K562 (cell line): ENCODE results near the gene USP44. TPM values are rescaled to one million over a fixed set of nuclear protein-coding genes. Genes with fewer than 3 reads are reported as not detected.

ENCODE experiments used
- ATAC-seq: fragments of 200-7000 bp; cut with Tn5 transposase; 3 replicates; pipeline ENCODE4 v1.9.1; 2020; ENCODE audit warnings: moderate library complexity
- BruUV-seq: library from RNA; stranded (reverse); fragments of 400-500 nt; replicated peaks from 2 replicates; lab custom pipeline; 2021; lab: Mats Ljungman, UMichigan
- CTCF ChIA-PET: fragments of 300-600 bp; formaldehyde crosslinking; extraction: SDS; loops from one replicate; lab custom pipeline; 2021; ENCODE audit warnings: low intra/inter-chr PET ratio; lab: Yijun Ruan, JAX
- POLR2A ChIA-PET: fragments of 300-600, 350-650 bp; sonication (Branson Sonifier 250); formaldehyde crosslinking; extraction: SDS; loops from one replicate; lab custom pipeline; 2021; ENCODE audit warnings: antibody characterized with exemption, inconsistent platforms; lab: Yijun Ruan, JAX
- DNase-seq, 4 experiments: peaks; one replicate each; pipeline versions ENCODE4 v3.0.0 to v3.0.0-alpha.2; 2011 to 2018; ENCODE audit warnings: low spot score in 3 of 4, mixed read lengths in 3 of 4; ENCODE audit errors: extremely low read depth in 1 of 4
- FAIRE-seq: peaks from 2 replicates; lab custom pipeline; 2011; peaks lifted over from hg19 to GRCh38; lab: Jason Lieb, UNC
- H2AFZ ChIP-seq: 2 replicates; pipeline ENCODE4 v1.6.0; 2011; ENCODE audit warnings: low read depth, low read length, control low read depth, inconsistent platforms
- H3K27ac ChIP-seq: fragments of 200-600 bp; 3 replicates; pipeline ENCODE4 v1.8.0; 2011; ENCODE audit warnings: low read depth, mild to moderate bottlenecking, control low read depth, inconsistent platforms, low read length, moderate library complexity, mixed read lengths; ENCODE audit errors: extremely low read depth
- H3K27me3 ChIP-seq, 2 experiments: fragments of 300-600 bp in 1 of 2; 2 replicates in 1 of 2; 3 replicates in 1 of 2; pipeline versions ENCODE4 v1.6.0 to v1.8.0; 2011; ENCODE audit warnings: inconsistent platforms in 2 of 2, low read length in 2 of 2, mild to moderate bottlenecking in 1 of 2, mixed read lengths in 1 of 2, moderate library complexity in 1 of 2; ENCODE audit not compliant: control insufficient read depth in 2 of 2, insufficient read depth in 2 of 2
- H3K36me3 ChIP-seq: fragments of 300-600 bp; 3 replicates; pipeline ENCODE4 v1.8.0; 2011; ENCODE audit warnings: mild to moderate bottlenecking, low read length, inconsistent platforms; ENCODE audit not compliant: control insufficient read depth, insufficient read depth
- H3K4me1 ChIP-seq, 2 experiments: fragments of 200-600 bp in 1 of 2; replicated peaks in 1 of 2; 2 replicates in 1 of 2; 3 replicates in 1 of 2; pipeline versions ENCODE4 v1.5.1 to v1.8.0; 2011; ENCODE audit warnings: inconsistent platforms in 2 of 2, low read length in 2 of 2, mild to moderate bottlenecking in 1 of 2, mixed read lengths in 1 of 2, moderate library complexity in 1 of 2; ENCODE audit not compliant: control insufficient read depth in 2 of 2, insufficient read depth in 2 of 2
- H3K4me2 ChIP-seq: 2 replicates; pipeline ENCODE4 v1.6.1; 2011; ENCODE audit warnings: low read length, control low read depth, inconsistent platforms, mixed read lengths; ENCODE audit not compliant: insufficient read depth
- H3K4me3 ChIP-seq: fragments of 200-600 bp; sonication (generic), shearing (Covaris generic); 2 replicates; pipeline ENCODE4 v1.5.1; 2016; ENCODE audit warnings: control low read depth, inconsistent platforms
- H3K79me2 ChIP-seq: fragments of 200-600 bp; 3 replicates; pipeline ENCODE4 v1.8.0; 2011; ENCODE audit warnings: low read length, inconsistent platforms; ENCODE audit not compliant: control insufficient read depth, insufficient read depth
- H3K9ac ChIP-seq, 2 experiments: 2 replicates each; pipeline versions ENCODE4 v1.6.0 to v1.6.1; 2011; ENCODE audit warnings: low read depth in 2 of 2, low read length in 2 of 2, control low read depth in 1 of 2, inconsistent platforms in 1 of 2, mild to moderate bottlenecking in 1 of 2, mixed read lengths in 1 of 2; ENCODE audit not compliant: insufficient read depth in 1 of 2
- H3K9me1 ChIP-seq: one replicate; pipeline ENCODE4 v1.6.0; 2011; ENCODE audit warnings: inconsistent platforms, mild to moderate bottlenecking, low read length, moderate library complexity; ENCODE audit not compliant: control insufficient read depth, insufficient read depth
- H3K9me3 ChIP-seq: replicated peaks from 2 replicates; pipeline ENCODE4 v1.5.1; 2011; ENCODE audit warnings: low read depth, low read length, inconsistent platforms; ENCODE audit not compliant: control insufficient read depth, insufficient read depth
- H4K20me1 ChIP-seq: replicated peaks from 2 replicates; pipeline ENCODE4 v1.6.1; 2011; ENCODE audit warnings: low read length, inconsistent platforms, mixed read lengths; ENCODE audit not compliant: control insufficient read depth, insufficient read depth
- KDM1A ChIP-seq, 2 experiments: fragments of 450-650 bp; IDR thresholded peaks; 2 replicates each; pipeline ENCODE4 v1.6.1; 2016; ENCODE audit warnings: mild to moderate bottlenecking in 2 of 2
- NR3C1 ChIP-seq: sonication (generic); formaldehyde crosslinking; IDR thresholded peaks from 2 replicates; pipeline ENCODE4 v1.8.1; 2022; ENCODE audit warnings: missing genetic modification reagents
- PATZ1 ChIP-seq: fragments of 250-450 bp; sonication (Bioruptor Pico); IDR thresholded peaks from 2 replicates; pipeline ENCODE4 v1.5.0; 2020; ENCODE audit warnings: mild to moderate bottlenecking, borderline replicate concordance
- SMARCA4 ChIP-seq: fragments of 450-650 bp; IDR thresholded peaks from 2 replicates; pipeline ENCODE4 v1.6.1; 2016
- U2AF1 ChIP-seq: fragments of 200-400 bp; formaldehyde crosslinking; optimal IDR thresholded peaks from 2 replicates; pipeline ENCODE3; 2017; ENCODE audit warnings: mild to moderate bottlenecking, low read depth, low read length, moderate library complexity
- ZBTB49 ChIP-seq: sonication (generic); formaldehyde crosslinking; IDR thresholded peaks from 2 replicates; pipeline ENCODE4 v1.8.0; 2022; ENCODE audit warnings: missing genetic modification reagents, mild to moderate bottlenecking, borderline replicate concordance
- WGBS: fragments of 100-300 bp; shearing (Covaris generic); methylation state at CpG from one replicate; pipeline ENCODE4 v1.1.6; 2016; ENCODE audit warnings: low coverage, mixed read lengths; ENCODE audit not compliant: insufficient coverage; ENCODE audit errors: missing lambda C conversion rate; 5-methylcytosine and 5-hydroxymethylcytosine counted together
- in situ Hi-C: fragments of 300-500 bp; cut with MboI; formaldehyde crosslinking; loops from 4 replicates; pipeline ENCODE4 v1.15.0; 2018; ENCODE audit warnings: inconsistent platforms, mixed read lengths
- intact Hi-C: fragments of 100-400 bp; cut with micrococcal nuclease; formaldehyde crosslinking; loops from 2 replicates; pipeline ENCODE4 v1.14.2; 2022
- polyA plus RNA-seq, 8 experiments: library from polyadenylated mRNA; depleted of rRNA in 4 of 8; stranded (reverse) in 5 of 8; unstranded in 3 of 8; fragments of >200 nt; fragmentation: Nextera tagmentation in 2 of 8; fragmentation: Illumina TruSeq in 1 of 8; extraction: Ambion mirVana in 2 of 8; extraction: Trizol in 1 of 8; gene quantifications; 2 replicates each; pipeline versions ENCODE4 v1.2.1 to v1.2.3, GENCODE V29; 2011 to 2014; ENCODE audit warnings: inconsistent platforms in 1 of 8, missing spikeins in 1 of 8
- total RNA-seq, 7 experiments: library from RNA; depleted of rRNA in 6 of 7; stranded (reverse); fragments of >200 nt in 6 of 7; fragmentation: Illumina TruSeq in 2 of 7; extraction: Trizol in 2 of 7; gene quantifications; 2 replicates each; pipeline versions ENCODE4 v1.2.1 to v1.2.3, GENCODE V29; 2011 to 2021; ENCODE audit warnings: low replicate concordance in 1 of 7
- TF ChIP-seq, protein P1 (sequence below): sonication (generic); formaldehyde crosslinking; IDR thresholded peaks from 2 replicates; pipeline ENCODE4 v1.8.1; 2023; ENCODE audit warnings: mild to moderate bottlenecking, missing genetic modification reagents
- TF ChIP-seq, protein P2 (sequence below): sonication (generic); formaldehyde crosslinking; IDR thresholded peaks from 2 replicates; pipeline ENCODE4 v1.8.0; 2022; ENCODE audit warnings: mild to moderate bottlenecking, missing genetic modification reagents

The USP44 gene
- total and polyA plus RNA-seq, 9 of the 15 experiments (the other 6 are each of a cell fraction or from before 2014, with no cell fraction given), result 2.1 to 5.7 (median 2.8) TPM

- peaks cover 0 to 6% of the 10 kb centered on the region in 2 experiments; a peak in 1 of 5 replicates for H3K4me1 ChIP-seq
- DNase-seq (no peak), ATAC-seq (no peak; the same call in 2 of the 3 replicates), FAIRE-seq (no peak)
- H3K79me2 ChIP-seq, result peaks cover 87% of the 10 kb centered on the region
- intact Hi-C loops, result no loop called here
- no peak overlapping the region for H3K4me2 ChIP-seq
- ChIA-PET CTCF (no interaction called here), POLR2A (interaction anchor here (0.8 kb wide), 1 partner anchor 13 kb away, joined by 3 read pairs; no protein-coding TSS in a partner anchor)
- no peak overlapping the region for H2AFZ ChIP-seq
- no peak overlapping the region for H3K4me3 ChIP-seq
- 85% methylated on average over 3 of the region's 3 CpGs for WGBS
- BruUV-seq, result no TSS peak
- no peaks in the 10 kb centered on the region for H3K9me3 ChIP-seq
- H3K9me1 ChIP-seq, result no peaks in the 10 kb centered on the region
- H3K36me3 ChIP-seq, result peaks cover 94% of the 10 kb centered on the region
- no peak overlapping the region; the same call in 2 of the 3 replicates for H3K27ac ChIP-seq
- 0 out of 2 replicates have a peak, but pooled peaks cover 10% of the 10 kb centered on the region for H4K20me1 ChIP-seq
- H3K27me3 ChIP-seq, result no peaks in the 10 kb centered on the region
- H3K9ac ChIP-seq, result no peak overlapping the region
- in situ Hi-C loops, result no loop called here
- TF ChIP-seq KDM1A (IDR thresholded peaks at IDR 0.05) (no peak), U2AF1 (no peak), SMARCA4 (no peak), NR3C1 (CRISPR knock-in tag) (no peak), PATZ1 (CRISPR knock-in tag) (no peak), ZBTB49 (no peak)
- TF ChIP-seq, protein P1, sequence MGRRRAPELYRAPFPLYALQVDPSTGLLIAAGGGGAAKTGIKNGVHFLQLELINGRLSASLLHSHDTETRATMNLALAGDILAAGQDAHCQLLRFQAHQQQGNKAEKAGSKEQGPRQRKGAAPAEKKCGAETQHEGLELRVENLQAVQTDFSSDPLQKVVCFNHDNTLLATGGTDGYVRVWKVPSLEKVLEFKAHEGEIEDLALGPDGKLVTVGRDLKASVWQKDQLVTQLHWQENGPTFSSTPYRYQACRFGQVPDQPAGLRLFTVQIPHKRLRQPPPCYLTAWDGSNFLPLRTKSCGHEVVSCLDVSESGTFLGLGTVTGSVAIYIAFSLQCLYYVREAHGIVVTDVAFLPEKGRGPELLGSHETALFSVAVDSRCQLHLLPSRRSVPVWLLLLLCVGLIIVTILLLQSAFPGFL (CRISPR knock-in tag), result no peak
- TF ChIP-seq, protein P2, sequence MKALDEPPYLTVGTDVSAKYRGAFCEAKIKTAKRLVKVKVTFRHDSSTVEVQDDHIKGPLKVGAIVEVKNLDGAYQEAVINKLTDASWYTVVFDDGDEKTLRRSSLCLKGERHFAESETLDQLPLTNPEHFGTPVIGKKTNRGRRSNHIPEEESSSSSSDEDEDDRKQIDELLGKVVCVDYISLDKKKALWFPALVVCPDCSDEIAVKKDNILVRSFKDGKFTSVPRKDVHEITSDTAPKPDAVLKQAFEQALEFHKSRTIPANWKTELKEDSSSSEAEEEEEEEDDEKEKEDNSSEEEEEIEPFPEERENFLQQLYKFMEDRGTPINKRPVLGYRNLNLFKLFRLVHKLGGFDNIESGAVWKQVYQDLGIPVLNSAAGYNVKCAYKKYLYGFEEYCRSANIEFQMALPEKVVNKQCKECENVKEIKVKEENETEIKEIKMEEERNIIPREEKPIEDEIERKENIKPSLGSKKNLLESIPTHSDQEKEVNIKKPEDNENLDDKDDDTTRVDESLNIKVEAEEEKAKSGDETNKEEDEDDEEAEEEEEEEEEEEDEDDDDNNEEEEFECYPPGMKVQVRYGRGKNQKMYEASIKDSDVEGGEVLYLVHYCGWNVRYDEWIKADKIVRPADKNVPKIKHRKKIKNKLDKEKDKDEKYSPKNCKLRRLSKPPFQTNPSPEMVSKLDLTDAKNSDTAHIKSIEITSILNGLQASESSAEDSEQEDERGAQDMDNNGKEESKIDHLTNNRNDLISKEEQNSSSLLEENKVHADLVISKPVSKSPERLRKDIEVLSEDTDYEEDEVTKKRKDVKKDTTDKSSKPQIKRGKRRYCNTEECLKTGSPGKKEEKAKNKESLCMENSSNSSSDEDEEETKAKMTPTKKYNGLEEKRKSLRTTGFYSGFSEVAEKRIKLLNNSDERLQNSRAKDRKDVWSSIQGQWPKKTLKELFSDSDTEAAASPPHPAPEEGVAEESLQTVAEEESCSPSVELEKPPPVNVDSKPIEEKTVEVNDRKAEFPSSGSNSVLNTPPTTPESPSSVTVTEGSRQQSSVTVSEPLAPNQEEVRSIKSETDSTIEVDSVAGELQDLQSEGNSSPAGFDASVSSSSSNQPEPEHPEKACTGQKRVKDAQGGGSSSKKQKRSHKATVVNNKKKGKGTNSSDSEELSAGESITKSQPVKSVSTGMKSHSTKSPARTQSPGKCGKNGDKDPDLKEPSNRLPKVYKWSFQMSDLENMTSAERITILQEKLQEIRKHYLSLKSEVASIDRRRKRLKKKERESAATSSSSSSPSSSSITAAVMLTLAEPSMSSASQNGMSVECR (CRISPR knock-in tag), result no peak
Measured at GRCh38 chr12:95481072-95481471, 70.2 kb downstream of the USP44 start.
